Liver (tissue), 3 donors: ENCODE measurements around the gene MAN2A2.

Experiments used
- EGR1 ChIP-seq, 2 donors: IDR thresholded peaks; 2 replicates each; pipeline ENCODE4 v1.6.1; 2016 to 2018; ENCODE audit warnings: antibody characterized with exemption in 2 of 2, low read depth in 2 of 2
- FOXA1 ChIP-seq: IDR thresholded peaks from 2 replicates; pipeline ENCODE4 v1.6.1; 2016; ENCODE audit warnings: antibody characterized with exemption
- HNF4G ChIP-seq: IDR thresholded peaks from 2 replicates; pipeline ENCODE4 v1.6.1; 2016; ENCODE audit warnings: antibody characterized with exemption
- JUND ChIP-seq, 2 donors: IDR thresholded peaks; 2 replicates each; pipeline ENCODE4 v1.6.1; 2016; ENCODE audit warnings: antibody characterized with exemption in 2 of 2
- NR2F2 ChIP-seq: IDR thresholded peaks from 2 replicates; pipeline ENCODE4 v1.6.1; 2016; ENCODE audit warnings: antibody characterized with exemption
- RAD21 ChIP-seq, 2 donors: IDR thresholded peaks; 2 replicates each; pipeline ENCODE4 v1.6.1; 2016; ENCODE audit warnings: antibody characterized with exemption in 2 of 2, mild to moderate bottlenecking in 2 of 2
- RXRA ChIP-seq, 2 donors: IDR thresholded peaks; 2 replicates each; pipeline ENCODE4 v1.6.1; 2017 to 2018; ENCODE audit warnings: antibody characterized with exemption in 2 of 2, mild to moderate bottlenecking in 1 of 2
- TAF1 ChIP-seq: conservative IDR thresholded peaks from 2 replicates; pipeline ENCODE4 v1.6.1; 2016; ENCODE audit warnings: antibody characterized with exemption, mild to moderate bottlenecking
- YY1 ChIP-seq: IDR thresholded peaks from 2 replicates; pipeline ENCODE4 v1.6.1; 2016; ENCODE audit warnings: antibody characterized with exemption, mild to moderate bottlenecking
- TF ChIP-seq, protein P1 (sequence below): fragments of 150-350 bp; IDR thresholded peaks from 2 replicates; pipeline ENCODE4 v1.5.1; 2017; ENCODE audit warnings: improper control_type of control experiment, low read depth, low read length; ENCODE audit not compliant: missing input control
- TF ChIP-seq, protein P2 (sequence below): IDR thresholded peaks from 2 replicates; pipeline ENCODE4 v1.6.1; 2016; ENCODE audit warnings: antibody characterized with exemption
- TF ChIP-seq, protein P3 (sequence below): IDR thresholded peaks from 2 replicates; pipeline ENCODE4 v1.6.1; 2016; ENCODE audit warnings: antibody characterized with exemption
- TF ChIP-seq, protein P4 (sequence below): IDR thresholded peaks from 2 replicates; pipeline ENCODE4 v1.6.1; 2016; ENCODE audit warnings: antibody characterized with exemption, mild to moderate bottlenecking
- donor health status: healthy.
- donor health status: healthy.

DNA sequence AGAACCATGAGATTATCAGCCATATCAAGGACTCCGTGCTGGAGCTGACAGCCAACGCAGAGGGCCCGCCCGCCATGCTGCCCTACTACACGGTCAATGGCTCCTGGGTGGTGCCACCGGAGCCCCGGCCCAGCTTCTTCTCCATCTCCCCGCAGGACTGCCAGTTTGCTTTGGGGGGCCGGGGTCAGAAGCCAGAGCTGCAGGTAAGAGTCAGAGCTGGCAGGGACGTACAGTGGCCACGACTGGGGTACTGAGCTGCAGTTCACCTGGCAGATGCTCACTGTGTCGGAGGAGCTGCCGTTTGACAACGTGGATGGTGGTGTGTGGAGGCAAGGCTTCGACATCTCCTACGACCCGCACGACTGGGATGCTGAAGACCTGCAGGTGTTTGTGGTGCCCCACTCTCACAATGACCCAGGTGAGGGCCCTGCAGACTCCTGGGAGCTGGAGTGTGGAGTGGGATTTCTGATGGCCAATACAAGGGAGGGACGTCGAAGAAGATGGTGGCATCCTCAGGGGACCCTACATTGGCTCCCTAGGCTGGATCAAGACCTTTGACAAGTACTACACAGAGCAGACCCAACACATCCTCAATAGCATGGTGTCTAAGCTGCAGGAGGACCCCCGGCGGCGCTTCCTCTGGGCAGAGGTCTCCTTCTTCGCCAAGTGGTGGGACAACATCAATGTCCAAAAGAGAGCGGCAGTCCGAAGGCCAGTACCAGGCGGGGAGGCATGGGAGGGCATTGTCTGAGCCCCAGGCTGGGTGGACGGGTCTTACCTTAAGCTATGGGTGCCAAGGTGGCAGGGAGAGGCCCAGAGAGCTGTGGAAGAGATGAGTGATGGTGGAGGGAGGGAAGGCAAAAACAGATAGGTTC lies 2.4 kb downstream of the MAN2A2 start:
- TF ChIP-seq, protein P1, sequence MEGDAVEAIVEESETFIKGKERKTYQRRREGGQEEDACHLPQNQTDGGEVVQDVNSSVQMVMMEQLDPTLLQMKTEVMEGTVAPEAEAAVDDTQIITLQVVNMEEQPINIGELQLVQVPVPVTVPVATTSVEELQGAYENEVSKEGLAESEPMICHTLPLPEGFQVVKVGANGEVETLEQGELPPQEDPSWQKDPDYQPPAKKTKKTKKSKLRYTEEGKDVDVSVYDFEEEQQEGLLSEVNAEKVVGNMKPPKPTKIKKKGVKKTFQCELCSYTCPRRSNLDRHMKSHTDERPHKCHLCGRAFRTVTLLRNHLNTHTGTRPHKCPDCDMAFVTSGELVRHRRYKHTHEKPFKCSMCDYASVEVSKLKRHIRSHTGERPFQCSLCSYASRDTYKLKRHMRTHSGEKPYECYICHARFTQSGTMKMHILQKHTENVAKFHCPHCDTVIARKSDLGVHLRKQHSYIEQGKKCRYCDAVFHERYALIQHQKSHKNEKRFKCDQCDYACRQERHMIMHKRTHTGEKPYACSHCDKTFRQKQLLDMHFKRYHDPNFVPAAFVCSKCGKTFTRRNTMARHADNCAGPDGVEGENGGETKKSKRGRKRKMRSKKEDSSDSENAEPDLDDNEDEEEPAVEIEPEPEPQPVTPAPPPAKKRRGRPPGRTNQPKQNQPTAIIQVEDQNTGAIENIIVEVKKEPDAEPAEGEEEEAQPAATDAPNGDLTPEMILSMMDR = no peak
- TF ChIP-seq NR2F2 = no peak
- TF ChIP-seq YY1 = no peak
- no peak for TF ChIP-seq HNF4G
- TF ChIP-seq, protein P2, sequence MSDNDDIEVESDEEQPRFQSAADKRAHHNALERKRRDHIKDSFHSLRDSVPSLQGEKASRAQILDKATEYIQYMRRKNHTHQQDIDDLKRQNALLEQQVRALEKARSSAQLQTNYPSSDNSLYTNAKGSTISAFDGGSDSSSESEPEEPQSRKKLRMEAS = no peak
- no peak for TF ChIP-seq TAF1
- TF ChIP-seq, protein P3, sequence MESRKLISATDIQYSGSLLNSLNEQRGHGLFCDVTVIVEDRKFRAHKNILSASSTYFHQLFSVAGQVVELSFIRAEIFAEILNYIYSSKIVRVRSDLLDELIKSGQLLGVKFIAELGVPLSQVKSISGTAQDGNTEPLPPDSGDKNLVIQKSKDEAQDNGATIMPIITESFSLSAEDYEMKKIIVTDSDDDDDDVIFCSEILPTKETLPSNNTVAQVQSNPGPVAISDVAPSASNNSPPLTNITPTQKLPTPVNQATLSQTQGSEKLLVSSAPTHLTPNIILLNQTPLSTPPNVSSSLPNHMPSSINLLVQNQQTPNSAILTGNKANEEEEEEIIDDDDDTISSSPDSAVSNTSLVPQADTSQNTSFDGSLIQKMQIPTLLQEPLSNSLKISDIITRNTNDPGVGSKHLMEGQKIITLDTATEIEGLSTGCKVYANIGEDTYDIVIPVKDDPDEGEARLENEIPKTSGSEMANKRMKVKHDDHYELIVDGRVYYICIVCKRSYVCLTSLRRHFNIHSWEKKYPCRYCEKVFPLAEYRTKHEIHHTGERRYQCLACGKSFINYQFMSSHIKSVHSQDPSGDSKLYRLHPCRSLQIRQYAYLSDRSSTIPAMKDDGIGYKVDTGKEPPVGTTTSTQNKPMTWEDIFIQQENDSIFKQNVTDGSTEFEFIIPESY = no peak
- TF ChIP-seq RXRA (IDR thresholded peaks at IDR 0.05) = no peak
- TF ChIP-seq RAD21 (IDR thresholded peaks at IDR 0.05) = no peak
- TF ChIP-seq EGR1 (IDR thresholded peaks at IDR 0.05; ENCODE audit: low read depth in 2 of 2) = no peak
- TF ChIP-seq, protein P4, sequence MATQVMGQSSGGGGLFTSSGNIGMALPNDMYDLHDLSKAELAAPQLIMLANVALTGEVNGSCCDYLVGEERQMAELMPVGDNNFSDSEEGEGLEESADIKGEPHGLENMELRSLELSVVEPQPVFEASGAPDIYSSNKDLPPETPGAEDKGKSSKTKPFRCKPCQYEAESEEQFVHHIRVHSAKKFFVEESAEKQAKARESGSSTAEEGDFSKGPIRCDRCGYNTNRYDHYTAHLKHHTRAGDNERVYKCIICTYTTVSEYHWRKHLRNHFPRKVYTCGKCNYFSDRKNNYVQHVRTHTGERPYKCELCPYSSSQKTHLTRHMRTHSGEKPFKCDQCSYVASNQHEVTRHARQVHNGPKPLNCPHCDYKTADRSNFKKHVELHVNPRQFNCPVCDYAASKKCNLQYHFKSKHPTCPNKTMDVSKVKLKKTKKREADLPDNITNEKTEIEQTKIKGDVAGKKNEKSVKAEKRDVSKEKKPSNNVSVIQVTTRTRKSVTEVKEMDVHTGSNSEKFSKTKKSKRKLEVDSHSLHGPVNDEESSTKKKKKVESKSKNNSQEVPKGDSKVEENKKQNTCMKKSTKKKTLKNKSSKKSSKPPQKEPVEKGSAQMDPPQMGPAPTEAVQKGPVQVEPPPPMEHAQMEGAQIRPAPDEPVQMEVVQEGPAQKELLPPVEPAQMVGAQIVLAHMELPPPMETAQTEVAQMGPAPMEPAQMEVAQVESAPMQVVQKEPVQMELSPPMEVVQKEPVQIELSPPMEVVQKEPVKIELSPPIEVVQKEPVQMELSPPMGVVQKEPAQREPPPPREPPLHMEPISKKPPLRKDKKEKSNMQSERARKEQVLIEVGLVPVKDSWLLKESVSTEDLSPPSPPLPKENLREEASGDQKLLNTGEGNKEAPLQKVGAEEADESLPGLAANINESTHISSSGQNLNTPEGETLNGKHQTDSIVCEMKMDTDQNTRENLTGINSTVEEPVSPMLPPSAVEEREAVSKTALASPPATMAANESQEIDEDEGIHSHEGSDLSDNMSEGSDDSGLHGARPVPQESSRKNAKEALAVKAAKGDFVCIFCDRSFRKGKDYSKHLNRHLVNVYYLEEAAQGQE = no peak
- no peak for TF ChIP-seq FOXA1
- no peak for TF ChIP-seq JUND (IDR thresholded peaks at IDR 0.05)
